Thyroid gland (tissue), 4 donors: ENCODE results near the gene ANKRD65.

Experiments used
- POLR2A ChIP-seq, 2 donors: fragments of 450-650 bp; IDR thresholded peaks; one replicate each; pipeline ENCODE4 v1.6.1; 2017; ENCODE audit warnings: antibody characterized with exemption in 2 of 2, mild to moderate bottlenecking in 2 of 2, moderate library complexity in 1 of 2
- TF ChIP-seq, protein P1 (sequence below), 6 experiments: fragments of 200-600 bp in 3 of 6; fragments of 450-650 bp in 3 of 6; sonication (generic) in 3 of 6; IDR thresholded peaks; one replicate each; pipeline ENCODE4 v1.5.1; 2016 to 2019; ENCODE audit warnings: antibody characterized with exemption in 6 of 6, mild to moderate bottlenecking in 2 of 6, inconsistent platforms in 1 of 6, moderate library complexity in 1 of 6

DNA sequence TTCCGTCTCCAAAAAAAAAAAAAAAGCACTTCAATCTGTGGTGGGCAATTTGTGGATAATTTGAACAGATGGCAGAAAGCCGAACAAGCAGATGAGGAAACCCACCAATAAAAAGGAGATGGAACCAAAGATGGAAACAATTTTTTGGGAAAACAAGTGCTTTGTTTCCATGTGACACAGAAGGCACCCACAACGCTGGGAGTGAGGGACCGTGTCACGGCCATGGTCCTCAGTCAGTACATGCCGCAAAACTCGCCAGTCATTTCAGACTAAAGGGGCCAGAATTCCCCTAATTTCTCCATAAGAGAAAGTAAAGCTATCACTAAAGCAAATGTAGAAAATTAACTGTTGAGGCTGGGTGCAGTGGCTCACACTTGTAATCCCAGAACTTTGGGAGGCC, 27.0 kb downstream of the ANKRD65 start:
- TF ChIP-seq, protein P1, sequence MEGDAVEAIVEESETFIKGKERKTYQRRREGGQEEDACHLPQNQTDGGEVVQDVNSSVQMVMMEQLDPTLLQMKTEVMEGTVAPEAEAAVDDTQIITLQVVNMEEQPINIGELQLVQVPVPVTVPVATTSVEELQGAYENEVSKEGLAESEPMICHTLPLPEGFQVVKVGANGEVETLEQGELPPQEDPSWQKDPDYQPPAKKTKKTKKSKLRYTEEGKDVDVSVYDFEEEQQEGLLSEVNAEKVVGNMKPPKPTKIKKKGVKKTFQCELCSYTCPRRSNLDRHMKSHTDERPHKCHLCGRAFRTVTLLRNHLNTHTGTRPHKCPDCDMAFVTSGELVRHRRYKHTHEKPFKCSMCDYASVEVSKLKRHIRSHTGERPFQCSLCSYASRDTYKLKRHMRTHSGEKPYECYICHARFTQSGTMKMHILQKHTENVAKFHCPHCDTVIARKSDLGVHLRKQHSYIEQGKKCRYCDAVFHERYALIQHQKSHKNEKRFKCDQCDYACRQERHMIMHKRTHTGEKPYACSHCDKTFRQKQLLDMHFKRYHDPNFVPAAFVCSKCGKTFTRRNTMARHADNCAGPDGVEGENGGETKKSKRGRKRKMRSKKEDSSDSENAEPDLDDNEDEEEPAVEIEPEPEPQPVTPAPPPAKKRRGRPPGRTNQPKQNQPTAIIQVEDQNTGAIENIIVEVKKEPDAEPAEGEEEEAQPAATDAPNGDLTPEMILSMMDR (IDR thresholded peaks at IDR 0.05), result no peak
- TF ChIP-seq POLR2A (IDR thresholded peaks at IDR 0.05), result no peak
